NCI-H524 treated with DMSO at 0.1 percent for 48 hours (cell line): Measurements from ENCODE around the gene CAPN11.

ENCODE experiments used
- DNase-seq: peaks from one replicate; lab custom pipeline; 2025; lab: John Stamatoyannopoulos, UW

The CAPN11 gene

GRCh38 chr6:44156494-44157151 is 2.0 kb upstream of the CAPN11 start:
- no peak for DNase-seq

- no peak for DNase-seq
These were observed 1.5 kb upstream of the CAPN11 start for GRCh38 chr6:44157152-44157521.

- DNase-seq: no peak
These were observed 3.3 kb downstream of the CAPN11 start for GRCh38 chr6:44161997-44162338.

GRCh38 chr6:44162876-44163625 is 4.4 kb downstream of the CAPN11 start:
- DNase-seq: no peak

- DNase-seq: no peak
These were observed 7.5 kb downstream of the CAPN11 start for GRCh38 chr6:44166116-44166515.

- no peak for DNase-seq
These were observed 8.1 kb downstream of the CAPN11 start for GRCh38 chr6:44166591-44167184.

GRCh38 chr6:44167567-44167966 is 8.9 kb downstream of the CAPN11 start:
- DNase-seq: no peak

GRCh38 chr6:44169154-44169553 is 10.5 kb downstream of the CAPN11 start:
- DNase-seq: no peak

- no peak for DNase-seq
These were observed 11.4 kb downstream of the CAPN11 start for GRCh38 chr6:44169886-44170570.

- no peak for DNase-seq
These were observed 13.4 kb downstream of the CAPN11 start for GRCh38 chr6:44171899-44172546.

- DNase-seq: no peak
These were observed 14.3 kb downstream of the CAPN11 start for GRCh38 chr6:44172731-44173500.

GRCh38 chr6:44176130-44176761 is 17.6 kb downstream of the CAPN11 start:
- no peak for DNase-seq

GRCh38 chr6:44176762-44177509 is 18.3 kb downstream of the CAPN11 start:
- DNase-seq: no peak

GRCh38 chr6:44177691-44178423 is 19.2 kb downstream of the CAPN11 start:
- DNase-seq: no peak

- DNase-seq: no peak
These were observed 19.9 kb downstream of the CAPN11 start for GRCh38 chr6:44178424-44179071.

GRCh38 chr6:44179072-44179536 is 20.5 kb downstream of the CAPN11 start:
- DNase-seq: no peak

- DNase-seq: no peak
These were observed 21.0 kb downstream of the CAPN11 start for GRCh38 chr6:44179648-44180047.

GRCh38 chr6:44180406-44180805 is 21.8 kb downstream of the CAPN11 start:
- DNase-seq: no peak

GRCh38 chr6:44180886-44181285 is 22.3 kb downstream of the CAPN11 start:
- DNase-seq: no peak
